Umbilical cord (tissue), 2 donors: ENCODE measurements around the gene KIRREL2. TPM values are rescaled to one million over a fixed set of nuclear protein-coding genes. Genes with fewer than 3 reads are reported as not detected.
"Not testable (repeated sequence)": the region's sequence is repeated elsewhere in the genome, so short reads cannot be mapped to it uniquely, and the experiment has no call there.

Experiments
- DNase-seq: peaks from one replicate; pipeline ENCODE4 v3.0.0-alpha.2; 2015; ENCODE audit warnings: low spot score
- total RNA-seq: library from RNA; depleted of rRNA; stranded (reverse); fragments of >200 nt; gene quantifications from one replicate; pipeline ENCODE4 v1.2.3, GENCODE V29; 2014; ENCODE audit warnings: low replicate concordance; ENCODE audit not compliant: insufficient read depth

KIRREL2 gene
- not detected for total RNA-seq

DNA sequence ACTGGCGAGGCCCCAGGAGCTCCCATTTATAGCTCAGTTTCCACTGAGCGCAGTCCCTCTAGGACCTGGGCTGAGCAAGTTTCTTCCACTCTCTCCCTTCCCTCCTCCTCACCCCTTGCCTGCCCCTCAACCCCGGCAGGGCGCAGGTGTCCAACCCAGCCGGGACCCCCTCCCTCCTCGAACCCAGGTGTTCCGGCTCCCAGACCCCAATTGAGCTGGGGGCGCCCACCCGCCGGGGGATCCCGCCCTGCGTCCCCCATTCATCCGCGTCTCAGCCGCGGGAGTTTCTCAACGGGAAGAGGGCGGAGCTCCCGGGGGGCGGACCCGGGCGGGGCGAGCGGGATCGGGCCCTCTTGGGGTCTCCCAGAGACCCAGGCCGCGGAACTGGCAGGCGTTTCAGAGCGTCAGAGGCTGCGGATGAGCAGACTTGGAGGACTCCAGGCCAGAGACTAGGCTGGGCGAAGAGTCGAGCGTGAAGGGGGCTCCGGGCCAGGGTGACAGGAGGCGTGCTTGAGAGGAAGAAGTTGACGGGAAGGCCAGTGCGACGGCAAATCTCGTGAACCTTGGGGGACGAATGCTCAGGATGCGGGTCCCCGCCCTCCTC, at the start of gene KIRREL2:
Gene KIRREL2, plus strand, starts transcription at position 366 of the 604 bp plus-strand sequence. Its CDS starts 209 bp downstream, at position 575.
- DNase-seq: peak; percentile 23

DNA sequence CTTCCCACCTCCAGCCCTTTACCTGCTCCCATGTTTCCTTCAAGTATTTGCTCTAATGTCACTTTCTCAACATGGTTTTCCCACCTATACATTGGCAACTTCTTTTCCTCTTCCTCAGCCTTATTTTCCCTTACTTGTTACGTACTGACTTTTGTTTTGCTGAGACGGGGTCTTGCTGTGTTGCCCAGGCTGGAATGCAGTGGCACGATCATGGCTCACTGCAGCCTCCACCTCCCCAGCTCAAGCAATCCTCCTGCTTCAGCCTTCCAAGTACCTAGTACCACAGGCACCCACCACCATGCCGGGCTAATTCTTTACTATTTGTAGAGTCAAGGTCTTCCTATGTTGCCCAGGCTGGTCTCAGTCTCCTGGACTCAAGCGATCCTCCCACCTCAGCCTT, 49.1 kb upstream of the KIRREL2 start:
- DNase-seq: no peak

DNA sequence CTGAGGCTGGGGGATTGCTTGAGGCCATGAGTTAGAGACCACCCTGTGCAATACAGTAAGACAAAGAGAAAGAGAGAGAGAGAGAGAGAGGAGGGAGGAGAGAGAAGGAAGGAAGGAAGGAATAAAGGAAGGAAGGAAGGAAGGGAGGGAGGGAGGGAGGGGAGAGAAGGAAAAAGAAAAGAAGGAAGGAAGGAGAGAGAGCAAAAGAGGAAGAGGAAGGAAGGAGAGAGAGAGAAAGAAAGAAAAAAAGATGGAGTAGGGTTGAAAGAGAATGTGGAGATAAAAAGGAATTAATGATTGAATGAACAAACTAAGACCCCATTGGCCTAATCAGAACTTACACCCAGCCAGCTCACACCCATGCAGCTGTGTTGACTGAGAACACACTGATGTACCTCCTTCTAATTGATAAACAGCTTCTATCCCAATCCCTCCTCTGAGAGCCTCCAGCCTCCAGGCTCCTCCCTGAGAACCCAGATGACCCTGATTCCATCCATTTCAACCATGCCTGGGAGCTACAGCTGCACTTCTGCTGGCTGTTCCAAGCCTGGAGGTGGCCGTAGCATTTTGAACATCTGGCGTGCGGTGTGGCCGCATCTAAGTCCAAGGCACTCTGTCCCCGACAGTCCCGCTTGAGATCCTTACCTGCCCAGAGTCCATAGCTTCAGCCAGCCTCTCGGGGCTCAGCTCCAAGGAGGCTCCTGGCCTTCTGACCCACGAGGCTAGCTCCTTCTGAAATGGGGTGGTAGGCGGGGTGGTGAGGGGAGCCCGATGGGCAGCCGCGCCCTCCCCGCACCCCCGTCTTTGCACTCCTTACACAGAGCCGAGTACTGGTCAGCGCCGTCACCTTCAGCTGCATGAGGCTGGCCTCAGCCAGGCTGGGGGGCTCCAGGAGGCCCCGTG, 45.1 kb upstream of the KIRREL2 start:
- no peak for DNase-seq

DNA sequence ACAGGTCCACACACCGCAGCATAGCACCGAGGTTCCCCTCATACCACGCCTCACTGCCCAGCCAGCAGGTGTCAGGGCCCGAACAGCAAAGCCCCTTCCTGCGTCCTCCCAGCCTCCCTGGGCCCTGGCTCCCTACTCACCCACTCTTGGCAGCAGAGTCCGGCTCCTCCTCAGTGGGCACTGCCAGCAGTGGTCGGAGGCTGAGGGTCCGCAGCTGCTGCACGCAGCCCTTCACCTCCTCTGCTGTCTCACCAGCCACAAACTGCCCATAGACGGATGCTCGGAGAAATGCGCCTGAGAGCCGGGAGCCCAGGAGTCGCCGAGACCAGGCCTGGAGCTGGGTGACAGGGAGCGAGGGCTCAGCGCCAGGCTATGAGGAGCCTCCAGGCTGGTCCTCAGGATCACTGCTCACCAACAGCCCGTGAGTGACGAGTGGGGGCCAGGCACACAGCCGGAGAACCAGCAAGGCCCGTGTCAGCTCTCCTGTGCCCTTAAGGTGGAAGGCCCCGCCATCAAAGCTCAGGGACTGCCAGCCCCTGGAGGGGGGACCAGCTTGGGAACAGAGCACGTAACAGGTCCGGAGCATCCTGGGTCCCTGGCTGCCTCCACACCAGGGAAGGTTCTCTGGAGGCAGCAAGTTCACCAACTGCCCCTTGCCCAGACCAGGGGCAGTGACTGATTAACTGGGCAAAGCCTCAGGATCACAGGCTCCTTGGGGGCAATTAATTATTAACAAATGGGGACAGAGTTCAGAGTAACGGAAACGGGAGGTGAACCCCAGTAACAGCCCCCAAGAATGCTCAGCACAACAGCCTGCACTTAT, 44.3 kb upstream of the KIRREL2 start, which contains the start of gene PRODH2:
Gene PRODH2, minus strand, starts transcription at position 626 of the 823 bp plus-strand sequence. Its CDS starts 40 bp downstream, at position 586.
- DNase-seq: no peak

DNA sequence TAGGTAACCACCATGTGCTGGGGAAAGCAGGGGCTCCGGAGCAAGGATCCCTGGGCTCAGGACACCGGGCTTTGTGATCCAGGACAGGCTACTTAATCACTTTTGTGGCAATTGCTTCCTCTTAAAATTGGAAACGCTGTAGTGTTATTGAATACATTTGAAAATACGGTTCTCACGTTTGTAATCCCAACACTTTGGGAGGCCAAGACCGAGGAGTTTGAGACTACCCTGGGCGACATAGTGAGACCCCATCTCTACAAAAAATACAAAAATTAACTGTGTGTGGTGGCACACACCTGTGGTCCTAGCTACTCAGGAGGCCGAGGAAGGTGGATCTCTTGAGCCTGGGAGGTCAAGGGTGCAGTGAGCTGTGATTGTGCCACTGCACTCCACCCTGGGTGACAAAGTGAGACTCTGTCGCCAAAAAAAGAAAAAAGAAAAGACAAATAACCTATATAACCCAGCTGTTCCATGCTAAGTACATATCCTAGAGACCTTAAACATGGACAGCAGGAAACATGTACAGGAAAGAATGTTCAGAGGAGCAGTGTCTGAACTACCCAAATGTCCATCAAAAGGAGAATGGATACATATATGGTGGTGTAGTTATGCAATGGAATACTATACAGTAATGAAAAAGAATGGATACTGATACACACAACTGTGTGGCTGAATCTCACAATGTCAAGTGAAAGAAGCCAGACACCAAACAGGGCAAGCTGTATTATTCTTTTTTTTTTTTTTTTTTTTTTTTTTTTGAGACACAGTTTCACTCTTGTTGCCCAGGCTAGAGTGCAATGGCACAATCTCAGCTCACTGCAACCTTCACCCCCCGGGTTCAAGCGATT, 43.4 kb upstream of the KIRREL2 start:
- DNase-seq: no peak

DNA sequence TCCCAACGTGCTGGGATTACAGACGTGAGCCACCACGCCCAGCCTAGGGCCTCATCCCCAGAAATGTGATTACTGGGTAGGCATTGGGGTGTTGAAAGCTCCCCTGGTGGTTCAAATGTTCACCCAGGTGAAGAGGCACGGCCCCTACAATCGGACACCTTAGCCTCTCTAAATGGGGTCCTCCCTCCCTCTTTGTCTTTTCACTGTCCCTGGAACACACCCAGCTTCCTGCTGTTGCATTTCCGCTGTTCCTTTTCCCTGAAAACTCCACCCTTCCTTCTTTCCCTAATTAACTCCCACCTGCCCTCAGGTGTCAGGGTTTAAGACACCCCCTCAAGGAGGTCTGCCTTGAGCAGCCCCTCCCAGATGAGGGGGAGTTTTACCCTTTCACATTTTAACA, 40.4 kb upstream of the KIRREL2 start:
- DNase-seq: no peak

DNA sequence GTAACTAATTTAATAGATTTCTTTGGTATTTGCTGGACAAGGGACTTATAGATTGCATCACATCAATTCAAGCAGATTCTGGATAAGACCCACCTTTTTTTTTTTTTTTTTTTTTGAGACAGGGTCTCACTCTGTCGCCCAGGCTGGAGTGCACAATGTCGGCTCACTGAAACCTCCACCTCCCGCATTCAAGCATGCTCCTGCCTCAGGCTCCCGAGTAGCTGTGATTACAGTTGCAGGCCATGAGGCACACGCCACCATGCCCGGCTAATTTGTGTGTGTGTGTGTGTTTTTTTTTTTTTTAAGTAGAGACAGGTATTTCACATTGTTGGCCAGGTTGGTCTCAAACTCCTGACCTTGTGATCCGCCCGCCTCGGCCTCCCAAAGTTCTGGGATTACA, 39.9 kb upstream of the KIRREL2 start:
- no peak for DNase-seq

DNA sequence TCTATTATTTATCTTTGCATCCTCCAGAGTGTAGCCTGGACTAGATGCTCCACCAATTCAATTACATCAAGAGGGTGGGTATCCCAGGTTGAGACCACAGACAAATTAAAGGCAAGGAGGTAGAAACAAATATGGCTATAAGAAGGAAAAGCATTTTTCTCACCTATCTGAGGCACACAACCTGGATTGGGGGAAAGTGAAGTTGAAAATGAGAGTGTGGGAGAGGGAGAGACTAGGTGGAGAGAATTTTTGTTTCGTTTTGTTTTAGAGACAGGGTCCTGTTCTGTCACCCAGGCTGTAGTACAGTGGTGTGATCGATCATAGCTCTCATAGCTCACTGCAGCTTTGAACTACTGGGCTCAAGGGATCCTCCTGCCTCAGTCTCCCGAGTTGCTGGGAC, 38.3 kb upstream of the KIRREL2 start:
- no peak for DNase-seq

DNA sequence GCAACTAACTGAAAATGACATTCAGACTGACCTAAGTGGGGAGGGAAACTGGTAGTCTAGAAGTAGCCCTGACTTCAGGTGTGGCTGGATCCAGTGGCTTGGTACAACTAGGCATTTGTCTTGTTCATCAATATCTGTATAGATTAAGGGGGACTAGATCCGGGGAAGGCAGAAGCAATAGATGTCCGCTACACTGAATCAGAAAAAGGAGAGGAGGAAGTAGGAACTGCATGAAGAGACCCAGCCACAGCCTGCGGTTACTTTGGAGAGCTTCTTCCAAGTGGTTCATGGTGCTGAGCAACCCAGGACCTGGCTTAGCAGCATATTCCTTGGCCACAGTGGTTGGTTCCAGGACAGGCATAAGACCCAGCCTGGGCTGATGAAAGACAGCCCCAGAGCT, 34.1 kb upstream of the KIRREL2 start:
- DNase-seq: no peak

DNA sequence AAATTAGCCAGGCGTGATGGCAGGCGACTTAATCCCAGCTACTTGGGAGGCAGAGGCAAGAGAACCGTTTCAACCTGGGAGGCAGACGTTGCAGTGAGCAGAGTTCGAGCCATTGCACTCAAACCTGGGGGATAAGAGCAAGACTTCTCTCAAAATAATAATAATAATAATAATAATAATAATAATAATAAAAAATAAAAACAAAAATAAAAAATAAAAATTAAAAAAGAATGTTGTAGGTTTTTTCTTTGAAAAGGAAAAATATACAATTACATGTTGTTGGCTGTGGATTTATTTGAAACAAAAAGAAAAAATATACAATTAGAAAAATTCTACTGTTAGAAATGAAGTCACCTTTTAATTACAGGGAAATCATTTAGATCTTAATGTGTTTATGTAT, 32.6 kb upstream of the KIRREL2 start:
- DNase-seq: no peak

DNA sequence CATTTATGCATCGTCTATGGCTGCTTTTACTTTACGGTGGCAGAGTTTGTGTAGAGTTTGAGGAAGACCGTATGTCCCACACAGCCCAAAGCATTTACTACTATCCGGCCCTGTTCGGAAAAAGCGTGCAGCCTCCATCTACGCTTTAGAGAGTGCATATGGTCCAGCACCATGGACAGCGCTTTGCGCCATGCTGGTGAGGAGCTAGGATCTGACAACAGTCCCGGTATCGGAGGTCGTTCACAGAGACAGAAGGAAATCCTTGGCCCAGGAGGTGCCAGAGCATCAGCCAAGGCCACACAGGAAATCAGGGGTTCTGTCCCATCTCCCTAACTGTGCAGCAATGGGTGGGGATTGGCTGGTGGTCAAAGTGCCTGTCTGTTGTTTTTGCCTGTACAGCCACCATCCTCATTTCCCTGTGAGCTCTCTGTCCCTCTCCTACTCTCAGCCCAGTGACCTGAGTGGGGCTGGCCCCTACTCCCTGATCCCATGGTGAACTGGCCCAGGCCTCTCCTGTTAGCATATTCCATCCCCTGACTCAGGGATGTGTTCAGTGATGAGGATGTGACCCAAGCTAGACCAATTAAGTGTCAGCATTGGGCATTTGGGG, 27.9 kb upstream of the KIRREL2 start:
- DNase-seq: peak; percentile 81

DNA sequence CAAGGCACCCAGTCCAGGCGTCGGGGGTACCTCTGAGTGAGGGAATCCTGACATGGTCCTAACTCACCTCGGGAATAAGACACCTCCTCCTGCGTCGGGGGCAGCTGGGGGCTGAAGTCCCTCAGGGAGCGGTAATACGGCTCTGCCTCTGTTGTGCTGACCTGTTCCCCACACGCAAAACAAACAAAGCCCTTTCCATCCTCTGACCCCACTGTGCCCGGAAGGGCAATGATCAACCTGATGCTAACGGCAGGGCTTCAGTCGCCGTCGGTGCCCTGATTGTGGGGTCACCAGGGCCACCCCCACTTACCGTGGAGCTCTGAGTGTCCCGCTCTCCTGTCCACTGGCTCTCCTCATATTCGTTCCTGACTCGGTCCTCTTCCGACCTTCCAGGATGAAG, 25.7 kb upstream of the KIRREL2 start:
- no peak for DNase-seq

DNA sequence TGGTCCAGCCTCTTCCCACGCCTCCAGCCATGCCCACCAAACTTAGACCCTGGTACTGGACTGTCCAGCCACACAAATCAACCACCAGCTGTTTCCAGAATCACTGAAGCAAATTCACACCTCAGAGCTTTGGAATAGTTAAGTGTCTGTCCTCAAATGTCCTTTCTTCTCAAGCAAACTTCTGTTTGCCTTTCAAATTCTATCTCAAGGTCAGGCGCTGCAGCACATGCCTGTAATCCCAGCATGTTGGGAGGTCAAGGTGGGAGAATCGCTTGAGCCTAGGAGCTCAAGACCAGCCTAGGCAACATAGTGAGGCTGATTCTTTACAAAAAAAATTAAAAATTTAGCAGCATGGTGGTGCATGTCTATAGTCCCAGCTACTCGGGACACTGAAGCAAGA, 24.7 kb upstream of the KIRREL2 start:
- no peak for DNase-seq

DNA sequence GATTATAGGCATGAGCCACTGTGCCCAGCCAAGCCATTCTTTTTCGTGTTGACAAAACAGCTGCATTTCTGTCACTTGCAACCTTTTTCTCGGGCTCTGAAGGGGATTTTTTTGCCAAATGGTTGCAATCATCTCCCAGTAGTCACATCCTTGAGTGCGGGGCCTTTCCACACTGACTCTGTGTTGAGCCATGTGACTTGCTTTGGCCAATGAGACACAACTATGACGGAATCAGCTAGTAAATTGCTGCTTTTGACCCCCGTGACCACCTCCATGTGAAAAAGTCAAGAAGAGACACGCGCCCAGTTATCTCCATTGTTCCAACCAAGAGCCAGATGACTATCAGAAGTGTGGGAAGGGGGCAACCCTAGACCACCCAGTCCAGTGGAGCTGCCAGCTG, 22.7 kb upstream of the KIRREL2 start:
- DNase-seq: no peak

DNA sequence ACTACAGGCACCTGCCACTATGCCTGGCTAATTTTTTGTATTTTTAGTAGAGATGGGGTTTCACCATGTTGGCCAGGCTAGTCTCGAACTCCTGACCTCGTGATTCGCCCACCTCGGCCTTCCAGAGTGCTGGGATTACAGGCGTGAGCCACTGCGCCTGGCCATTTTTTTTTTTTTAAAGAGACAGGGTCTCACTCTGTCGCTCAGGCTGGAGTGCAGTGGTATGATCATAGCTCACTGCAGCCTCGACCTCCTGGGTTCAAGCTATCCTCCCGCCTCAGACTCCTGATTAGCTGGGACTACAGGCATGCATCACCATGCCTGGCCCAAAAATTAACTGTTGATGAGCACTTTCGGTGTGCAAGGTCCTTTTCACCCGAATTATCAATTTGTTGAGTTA, 20.6 kb upstream of the KIRREL2 start:
- DNase-seq: not testable (repeated sequence)

DNA sequence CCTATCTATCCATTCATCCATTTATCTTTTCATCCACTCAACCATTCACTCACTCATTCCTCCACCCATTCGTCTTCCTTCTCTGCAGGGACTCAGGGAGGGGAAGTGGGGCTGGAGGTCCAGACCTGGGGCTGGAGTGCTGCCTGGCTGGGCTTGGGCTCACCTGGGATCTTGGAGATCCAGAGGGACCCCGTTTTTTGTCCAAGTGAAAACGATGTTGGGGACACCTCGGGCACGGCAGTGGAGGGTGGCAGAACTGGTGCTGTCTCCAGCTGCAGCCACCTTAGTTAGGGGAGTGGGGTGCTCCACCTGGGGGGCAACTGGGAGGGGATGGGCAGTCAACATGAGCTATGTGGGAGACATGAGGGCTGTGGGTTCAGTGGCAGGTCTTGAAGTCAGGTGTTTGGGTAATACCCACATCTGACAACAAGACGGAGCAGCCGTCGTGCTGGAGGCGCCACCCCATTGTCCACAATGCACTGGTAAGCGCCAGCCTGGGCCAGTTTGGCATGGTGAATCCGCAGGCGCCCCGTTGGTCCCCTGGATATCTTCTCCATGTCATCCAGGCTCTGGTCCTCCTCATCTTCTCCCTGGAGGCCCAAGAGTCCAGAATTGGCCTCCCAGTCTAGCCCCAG, 14.6 kb upstream of the KIRREL2 start:
- DNase-seq: no peak

DNA sequence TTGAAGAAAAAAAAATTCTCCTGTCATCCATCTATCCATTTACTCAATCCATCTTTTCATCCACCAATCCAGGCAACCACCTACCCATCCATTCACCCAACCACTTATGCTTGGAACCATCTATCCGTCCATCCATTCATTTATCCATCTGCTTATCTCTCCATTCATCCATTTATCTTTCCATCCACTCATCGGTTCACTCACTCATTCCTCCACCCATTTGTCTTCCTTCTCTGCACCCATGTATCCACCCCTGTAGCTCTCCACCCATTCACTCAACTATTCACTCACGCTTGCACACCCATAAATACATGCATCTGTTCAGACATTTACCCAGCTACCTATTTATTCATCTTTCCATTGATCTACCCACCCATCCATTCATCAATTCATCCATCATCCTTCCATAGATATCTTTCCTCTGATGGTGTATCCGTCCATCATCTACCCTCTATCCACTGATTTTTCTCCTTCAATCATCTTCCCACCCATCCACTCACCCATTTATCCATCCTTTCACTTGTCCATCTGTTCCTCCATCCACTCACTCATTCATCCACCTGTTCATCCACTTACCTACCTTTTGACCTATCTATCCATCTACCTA, 13.9 kb upstream of the KIRREL2 start:
- no peak for DNase-seq

DNA sequence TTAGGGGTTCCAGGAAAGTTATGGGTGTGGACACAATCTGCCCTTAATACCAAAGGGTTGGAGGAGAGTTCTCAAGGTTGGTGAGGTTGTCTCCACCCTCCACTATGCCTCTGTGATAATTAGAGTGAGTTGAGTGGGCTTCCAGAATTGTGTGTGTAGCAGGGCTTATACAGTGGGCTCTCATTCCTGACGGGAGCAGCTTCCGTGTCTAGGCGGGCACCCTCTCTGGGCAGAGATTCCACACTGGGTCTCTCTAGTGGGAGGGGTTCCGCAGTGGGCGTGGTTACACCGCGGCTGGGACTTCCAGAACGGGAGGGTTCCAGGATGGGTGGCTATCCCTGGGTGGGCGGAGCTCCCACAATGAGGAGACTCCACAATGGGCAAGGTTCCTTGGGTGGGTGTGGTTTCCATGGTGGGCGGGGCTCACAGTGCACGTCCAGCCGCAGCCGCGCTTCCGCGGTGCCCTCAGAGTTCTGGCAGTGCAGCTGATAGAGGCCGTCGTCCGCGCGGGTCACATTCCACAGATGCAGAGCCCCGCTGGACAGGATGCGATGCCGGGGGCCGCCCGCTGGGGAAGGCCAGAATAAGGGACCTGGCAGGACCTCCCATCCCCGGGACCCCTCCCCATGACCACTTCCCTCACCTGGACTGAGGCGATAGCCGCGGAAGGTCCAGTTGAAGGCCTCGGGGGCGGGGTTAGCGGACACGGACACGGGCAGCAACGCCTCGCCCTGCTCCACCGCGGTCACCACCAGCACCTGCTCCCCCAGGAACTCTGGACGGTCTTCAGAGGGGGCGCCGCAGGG, 12.8 kb upstream of the KIRREL2 start:
- DNase-seq: no peak
